CD4-positive, alpha-beta T cell (primary cell): Measurements from ENCODE around the gene RGS14. TPM values are rescaled to one million over a fixed set of nuclear protein-coding genes. Genes with fewer than 3 reads are reported as not detected.
A peak's percentile ranks its signal among the peaks of the same experiment; 100 is the strongest.

ENCODE experiments used
- ATAC-seq: fragments of 200-7000 bp; cut with Tn5 transposase; one replicate; pipeline ENCODE4 v1.10.0; 2022; ENCODE audit warnings: mild to moderate bottlenecking; ENCODE audit not compliant: poor library complexity
- CTCF ChIA-PET: fragments of 350-600 bp; sonication (Branson Sonifier 250); formaldehyde crosslinking; loops from one replicate; lab custom pipeline; 2021; ENCODE audit warnings: antibody characterized with exemption, inconsistent platforms; lab: Charles Lee
- POLR2A ChIA-PET: fragments of 350-600 bp; sonication (Branson Sonifier 250); formaldehyde crosslinking; loops from one replicate; lab custom pipeline; 2021; ENCODE audit warnings: antibody characterized with exemption, inconsistent platforms; lab: Charles Lee
- DNase-seq, 14 experiments: peaks; one replicate each; pipeline ENCODE4 v3.0.0-alpha.2; 2013 to 2020; ENCODE audit warnings: mixed read lengths in 2 of 14
- H3K27ac ChIP-seq, 2 donors: one replicate each; pipeline versions ENCODE4 v1.5.1 to v1.7.0; 2013; ENCODE audit warnings: low read length in 2 of 2, low read depth in 1 of 2, mild to moderate bottlenecking in 1 of 2
- H3K27me3 ChIP-seq, 2 experiments: 1 replicate in 1 of 2; 2 replicates in 1 of 2; pipeline versions ENCODE4 v1.6.1 to v1.7.0; 2013; ENCODE audit warnings: low read length in 2 of 2, control low read depth in 1 of 2, mild to moderate bottlenecking in 1 of 2, moderate library complexity in 1 of 2; ENCODE audit not compliant: insufficient read depth in 2 of 2, control insufficient read depth in 1 of 2
- H3K36me3 ChIP-seq: one replicate; pipeline ENCODE4 v1.6.1; 2013; ENCODE audit warnings: low read length, control low read depth; ENCODE audit not compliant: insufficient read depth
- H3K4me1 ChIP-seq: one replicate; pipeline ENCODE4 v1.6.1; 2013; ENCODE audit warnings: low read length, control low read depth; ENCODE audit not compliant: insufficient read depth
- H3K4me3 ChIP-seq: one replicate; pipeline ENCODE4 v1.5.1; 2013; ENCODE audit warnings: mild to moderate bottlenecking, low read length, moderate library complexity
- H3K9me3 ChIP-seq, 2 experiments: 1 replicate in 1 of 2; 2 replicates in 1 of 2; pipeline versions ENCODE4 v1.6.1 to v1.7.0; 2013; ENCODE audit warnings: low read length in 2 of 2, mild to moderate bottlenecking in 2 of 2, control low read depth in 1 of 2, moderate library complexity in 1 of 2; ENCODE audit not compliant: control insufficient read depth in 1 of 2, insufficient read depth in 1 of 2
- H3K27ac Mint-ChIP-seq: one replicate; pipeline ENCODE4 v1.8.0; 2020; ENCODE audit warnings: mixed read lengths
- H3K27me3 Mint-ChIP-seq: one replicate; pipeline ENCODE4 v1.8.0; 2021; ENCODE audit warnings: mixed read lengths
- H3K36me3 Mint-ChIP-seq: one replicate; pipeline ENCODE4 v1.8.0; 2021; ENCODE audit warnings: low read depth, mixed read lengths
- H3K4me1 Mint-ChIP-seq: one replicate; pipeline ENCODE4 v1.8.0; 2021; ENCODE audit warnings: low read depth, mixed read lengths
- H3K4me3 Mint-ChIP-seq: one replicate; pipeline ENCODE4 v1.8.0; 2020; ENCODE audit warnings: mild to moderate bottlenecking, mixed read lengths
- H3K9me3 Mint-ChIP-seq: one replicate; pipeline ENCODE4 v1.8.0; 2020; ENCODE audit warnings: mixed read lengths
- CTCF ChIP-seq: fragments of 200-600 bp; IDR thresholded peaks from one replicate; pipeline ENCODE4 v1.8.0; 2022; ENCODE audit warnings: antibody characterized with exemption, mild to moderate bottlenecking
- intact Hi-C, 2 experiments: fragments of 100-400 bp; cut with DNase I in 1 of 2; cut with micrococcal nuclease in 1 of 2; formaldehyde crosslinking; loops; one replicate each; pipeline versions ENCODE4 v1.15.1 to v1.9.0; 2023 to 2025; cut with DNase I, micrococcal nuclease
- total RNA-seq, 174 experiments: library from RNA in 2 of 174; stranded (reverse) in 2 of 174; gene quantifications; one replicate each; pipeline ENCODE4 v1.2.3 and lab custom pipeline; 2021 to 2026

RGS14 gene
- total RNA-seq, 2 experiments from 2014 or later: 34.7 to 35.3 TPM

- Histone ChIP-seq H3K27me3 (no peaks in the 10 kb centered on the region), H3K4me3 (no peak overlapping the region), H3K4me1 (peaks cover 89% of the 10 kb centered on the region), H3K9me3 (no peaks in the 10 kb centered on the region), H3K27ac (peak overlapping the region in 1 of 2 donors; percentile 22), H3K36me3 (peaks cover 27% of the 10 kb centered on the region)
- ChIA-PET CTCF (no interaction called here), POLR2A (interaction anchor here (0.9 to 1.0 kb wide), 2 partner anchors 22 to 64 kb away, joined by 3 read pairs; no protein-coding TSS in a partner anchor)
- H3K4me3 Mint-ChIP-seq: no peak overlapping the region
- peaks cover 56% of the 10 kb centered on the region for H3K4me1 Mint-ChIP-seq
- peaks cover 30% of the 10 kb centered on the region for H3K36me3 Mint-ChIP-seq
- intact Hi-C loops: no loop called here
- TF ChIP-seq CTCF: no peak
- DNase-seq (no peak), ATAC-seq (no peak)
- H3K27me3 Mint-ChIP-seq: no peaks in the 10 kb centered on the region
- H3K9me3 Mint-ChIP-seq: no peaks in the 10 kb centered on the region
- H3K27ac Mint-ChIP-seq: peak overlapping the region; percentile 56
Measured at GRCh38 chr5:177376107-177376506, 18.4 kb downstream of the RGS14 start.

- H3K4me3 Mint-ChIP-seq: no peak overlapping the region
- H3K27ac ChIP-seq: no peak overlapping the region
- peaks cover 12% of the 10 kb centered on the region for H3K36me3 ChIP-seq
- no peaks in the 10 kb centered on the region for H3K27me3 ChIP-seq
- peaks cover 83% of the 10 kb centered on the region for H3K4me1 ChIP-seq
- intact Hi-C loops: no loop called here
- H3K9me3 ChIP-seq: no peaks in the 10 kb centered on the region
- no peak overlapping the region for H3K27ac Mint-ChIP-seq
- ATAC-seq (no peak), DNase-seq (no peak)
- H3K4me1 Mint-ChIP-seq: peaks cover 46% of the 10 kb centered on the region
- no peak for TF ChIP-seq CTCF
- no peaks in the 10 kb centered on the region for H3K9me3 Mint-ChIP-seq
- no peaks in the 10 kb centered on the region for H3K27me3 Mint-ChIP-seq
- no peak overlapping the region for H3K4me3 ChIP-seq
- ChIA-PET POLR2A (interaction anchor here (0.6 to 1.3 kb wide), 4 partner anchors 12 to 77 kb away, joined by 3 to 5 read pairs (median 3); no protein-coding TSS in a partner anchor), CTCF (interaction anchor here (1.2 to 2.4 kb wide), 6 partner anchors 8 to 77 kb away, joined by 3 to 10 read pairs (median 3); no protein-coding TSS in a partner anchor)
- peaks cover 11% of the 10 kb centered on the region for H3K36me3 Mint-ChIP-seq
Measured at GRCh38 chr5:177377851-177378776, 20.4 kb downstream of the RGS14 start.

- POLR2A ChIA-PET: interaction anchor here (0.6 to 1.3 kb wide), 4 partner anchors 11 to 47 kb away, joined by 3 to 5 read pairs (median 3); no protein-coding TSS in a partner anchor
- Histone ChIP-seq H3K4me3 (no peak overlapping the region), H3K36me3 (peaks cover 4% of the 10 kb centered on the region), H3K27ac (no peak overlapping the region), H3K9me3 (no peaks in the 10 kb centered on the region), H3K27me3 (no peaks in the 10 kb centered on the region), H3K4me1 (peaks cover 81% of the 10 kb centered on the region)
- Mint-ChIP-seq H3K4me1 (peaks cover 45% of the 10 kb centered on the region), H3K27ac (peak overlapping the region; percentile 2), H3K4me3 (no peak overlapping the region), H3K27me3 (no peaks in the 10 kb centered on the region), H3K9me3 (no peaks in the 10 kb centered on the region), H3K36me3 (peaks cover 4% of the 10 kb centered on the region)
- TF ChIP-seq CTCF: no peak
- DNase-seq: peak in 3 of 14 experiments; percentile 43 to 57 (median 51)
- CTCF ChIA-PET: interaction anchor here (1.2 to 2.4 kb wide), 5 partner anchors 9 to 76 kb away, joined by 3 to 10 read pairs (median 3); no protein-coding TSS in a partner anchor
- intact Hi-C loops: no loop called here
- ATAC-seq: peak; percentile 64
Measured at GRCh38 chr5:177378884-177379883, 21.5 kb downstream of the RGS14 start.
